SKM-1 treated with dmso at 0.1 percent for 144 hours (cell line): Measurements from ENCODE around the gene CTBP1.

ENCODE experiments used
- DNase-seq: peaks from one replicate; lab custom pipeline; 2025; ENCODE audit not compliant: unreplicated experiment; lab: John Stamatoyannopoulos, UW

CTBP1 gene

GRCh38 chr4:1164444-1164843, 84.5 kb downstream of the CTBP1 start:
- DNase-seq, result no peak

GRCh38 chr4:1164040-1164439, 84.9 kb downstream of the CTBP1 start:
- DNase-seq, result no peak
